ENCODE measurements around the gene S1PR3. TPM values are rescaled to one million over a fixed set of nuclear protein-coding genes. Genes with fewer than 3 reads are reported as not detected.
"Not testable (repeated sequence)": the region's sequence is repeated elsewhere in the genome, so short reads cannot be mapped to it uniquely, and the experiment has no call there.

Gene S1PR3
- polyA plus RNA-seq, result 10 to 100 TPM in 2 of 3 donors, 1 to 10 TPM in 1; 2.4 to 23.7 (median 16.3) TPM

DNA sequence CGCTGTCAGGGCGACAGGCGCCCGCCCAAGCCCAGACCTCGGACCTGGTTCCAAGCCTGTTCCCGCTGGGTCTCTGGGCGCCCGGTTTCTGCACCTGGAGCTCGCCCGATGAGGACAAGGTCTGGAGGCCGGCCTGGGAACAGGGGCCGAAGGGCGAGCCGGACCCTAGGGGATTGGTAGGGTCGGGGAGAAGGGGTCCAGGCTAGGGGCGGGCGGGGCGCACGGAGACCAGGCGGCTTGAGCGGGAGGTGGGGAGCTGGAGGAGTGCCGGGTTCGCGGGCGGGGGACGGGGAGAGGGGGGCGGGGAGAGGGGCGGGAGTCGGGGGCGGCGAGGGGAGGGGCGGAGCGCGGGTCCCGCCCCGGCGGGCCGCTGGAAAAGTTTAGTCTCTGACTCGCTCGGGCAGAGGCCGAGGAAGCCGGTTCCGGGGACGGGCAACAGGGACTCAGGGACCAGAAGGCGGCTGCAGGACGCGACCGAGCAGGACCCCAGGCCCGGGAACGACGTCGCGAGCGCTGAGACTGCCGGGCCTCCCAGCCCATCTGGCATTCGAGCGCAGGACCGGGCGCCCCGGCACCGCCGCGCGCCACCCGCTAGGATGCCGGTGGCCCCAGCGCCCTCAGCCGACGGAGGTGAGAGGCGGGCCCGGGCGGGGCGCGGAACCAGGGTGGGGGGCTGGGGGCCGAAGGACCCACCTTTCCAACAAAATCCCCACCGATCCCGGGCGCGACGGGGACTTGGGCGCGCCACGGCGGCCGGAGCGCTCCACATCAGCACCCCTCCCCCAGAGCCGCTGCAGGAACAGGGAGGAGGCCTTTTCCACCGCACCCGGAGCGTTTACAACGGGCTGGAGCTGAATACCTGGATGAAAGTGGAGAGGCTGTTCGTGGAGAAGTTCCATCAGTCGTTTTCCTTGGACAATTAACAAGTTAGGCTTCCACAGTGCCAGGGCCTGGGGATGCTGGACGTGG is at the start of gene S1PR3:
TSS of gene S1PR3 (plus strand) at position 403 of the 969 bp plus-strand sequence. CDS start 9,733 bp downstream, outside the sequence.
- WGBS, 3 donors, result 1 to 2% (median 1%) methylated on average over 67 to 89 of the region's 94 CpGs
- H3K27ac ChIP-seq (ENCODE audit: low read depth, low read length), result no peak within 1 kb of the TSS

DNA sequence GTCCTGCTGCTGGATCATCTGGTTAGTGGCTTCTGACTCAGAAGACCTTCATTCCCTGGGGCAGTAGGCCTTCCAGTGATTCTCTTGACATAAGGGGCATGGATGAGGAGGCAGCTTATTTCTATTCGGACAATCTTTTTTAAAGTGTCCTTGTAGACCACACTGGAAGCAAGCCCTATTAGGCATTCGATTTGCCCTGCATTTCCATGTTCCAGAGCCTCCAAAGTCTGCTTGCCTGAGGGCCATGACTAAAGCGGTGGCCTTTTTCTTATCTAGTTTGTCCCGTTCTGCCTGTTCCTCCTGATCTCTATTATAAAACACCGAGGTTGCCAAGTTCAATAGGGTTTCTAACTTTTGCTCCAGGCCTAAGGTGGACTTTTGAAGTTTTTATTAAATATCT is 49.7 kb upstream of the S1PR3 start:
- WGBS, 3 donors, result 47 to 85% (median 78%) methylated on average over 5 of the region's 5 CpGs
- not testable (repeated sequence) for H3K27ac ChIP-seq (ENCODE audit: low read depth, low read length)

DNA sequence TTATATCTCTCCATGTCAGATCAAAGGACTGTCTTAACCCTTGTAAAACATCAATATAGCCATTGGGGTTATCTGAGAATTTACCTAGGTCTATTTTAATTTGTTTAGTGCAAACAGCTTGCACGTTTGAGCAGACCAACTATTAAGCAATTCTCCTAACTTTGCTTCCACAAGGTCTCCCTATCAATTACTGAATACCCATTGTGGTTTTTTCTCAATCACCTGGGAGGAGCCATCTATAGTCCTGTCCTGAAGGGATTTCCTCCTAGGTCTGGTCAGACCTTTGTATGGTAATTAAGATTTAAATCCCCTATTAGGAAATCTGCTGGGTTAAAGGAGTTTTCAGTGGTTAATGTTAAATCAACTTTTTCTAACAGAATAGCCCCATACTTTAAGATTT is 48.9 kb upstream of the S1PR3 start:
- WGBS, 3 donors, result 20 to 50% (median 49%) methylated on average over 1 of the region's 1 CpG
- no peak overlapping the region for H3K27ac ChIP-seq (ENCODE audit: low read depth, low read length)

DNA sequence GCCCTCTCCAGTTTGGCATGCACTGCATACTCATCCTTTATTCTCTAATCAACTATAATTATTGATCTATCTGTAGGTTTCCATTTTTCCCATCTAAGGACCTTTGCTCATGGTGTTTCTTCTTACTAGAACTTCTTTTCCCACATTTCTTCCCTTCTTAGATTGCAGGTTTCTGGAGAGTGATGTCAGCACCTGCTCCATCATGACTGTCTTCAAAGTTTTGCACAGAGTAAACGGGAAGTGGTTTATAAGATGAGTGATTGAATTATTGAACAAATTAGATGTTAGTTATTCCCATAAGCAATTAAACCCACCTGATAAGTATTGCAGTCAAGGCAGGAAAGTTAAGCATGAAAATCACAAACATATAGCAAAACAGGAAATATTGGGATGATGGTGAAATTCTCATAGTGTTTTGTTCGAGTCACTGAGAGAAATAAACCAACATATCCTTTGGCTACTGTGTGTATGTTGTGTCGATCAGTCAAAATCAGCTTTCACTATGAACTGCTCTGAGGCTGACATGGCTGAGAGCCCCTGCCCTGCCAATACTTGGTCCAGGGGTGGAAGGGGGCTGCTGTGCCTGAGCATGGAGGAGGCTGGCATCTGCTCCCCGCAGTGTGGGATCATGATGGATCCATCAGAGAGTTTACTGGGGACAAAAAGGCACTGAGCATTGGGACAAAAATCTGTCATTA is 45.5 kb upstream of the S1PR3 start:
- no peak overlapping the region for H3K27ac ChIP-seq (ENCODE audit: low read depth, low read length)
- 60 to 78% (median 67%) methylated on average over 4 of the region's 4 CpGs for WGBS, 3 donors

DNA sequence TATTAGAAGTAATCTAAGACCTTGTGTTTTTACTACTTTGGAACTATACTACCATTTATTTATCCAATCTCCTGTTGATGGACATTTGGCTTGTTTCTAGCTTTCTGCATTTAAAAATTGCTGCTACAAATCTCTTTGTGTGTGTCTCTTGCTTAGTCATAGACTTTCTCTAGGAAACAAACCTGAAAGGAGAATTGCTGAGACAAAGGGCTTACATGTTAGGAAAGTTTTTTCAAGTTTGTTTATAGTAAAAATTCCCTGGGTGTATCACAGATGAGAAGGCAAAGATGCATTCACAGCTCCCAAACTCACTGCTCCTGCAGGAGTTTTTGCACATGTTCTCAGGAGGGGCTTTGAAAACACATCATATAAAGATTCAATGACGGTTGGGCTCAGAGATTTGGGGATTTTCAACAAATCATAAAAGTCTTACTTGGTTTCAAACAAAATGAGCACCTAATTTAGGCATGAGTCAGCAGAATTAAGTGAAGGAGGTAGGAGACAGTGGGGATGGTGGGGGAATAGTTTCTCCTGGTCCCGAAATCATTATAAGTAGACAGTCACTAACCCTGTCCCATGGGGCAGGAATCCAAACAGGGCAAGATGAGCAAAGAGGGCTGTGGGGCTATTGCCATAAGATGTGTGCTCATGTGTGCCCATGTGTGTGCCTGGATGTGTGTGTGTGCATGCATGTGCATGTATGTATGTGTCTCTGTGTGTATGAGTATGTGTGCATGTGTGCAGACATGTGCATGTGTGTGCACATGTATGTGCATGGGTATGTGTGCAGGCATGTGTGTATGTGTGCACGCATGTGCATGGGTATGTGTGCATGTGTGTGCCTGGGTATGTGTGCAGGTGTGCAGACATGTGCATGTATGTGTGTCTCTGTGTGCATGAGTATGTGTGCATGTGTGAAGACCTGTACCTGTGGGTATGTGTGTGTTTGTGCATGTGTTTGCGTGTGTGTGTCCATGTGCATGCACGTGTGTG is 43.4 kb upstream of the S1PR3 start:
- no peak overlapping the region for H3K27ac ChIP-seq (ENCODE audit: low read depth, low read length)
- WGBS, 3 donors, result 64 to 90% (median 74%) methylated on average over 5 of the region's 5 CpGs

DNA sequence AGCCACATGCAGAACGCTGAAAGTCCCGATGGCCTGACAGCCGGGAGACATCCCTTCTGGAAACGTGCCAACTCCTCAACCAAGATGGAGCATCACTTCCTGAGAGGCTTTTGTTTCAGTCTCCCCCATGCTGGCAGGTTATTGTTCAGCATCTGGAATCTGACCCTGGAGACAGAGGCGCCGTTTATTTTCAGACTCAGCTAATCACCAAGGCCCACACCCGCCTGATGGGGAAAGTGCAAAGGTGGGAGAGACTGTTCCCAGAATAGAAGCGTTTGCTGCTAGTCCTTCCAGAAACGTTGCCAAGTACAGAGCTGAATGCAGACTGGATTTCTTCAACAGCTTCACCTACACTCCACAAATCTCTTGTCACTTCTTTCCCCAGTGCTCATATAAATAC is 41.8 kb upstream of the S1PR3 start:
- whole genome bisulfite sequencing, 3 donors, result 16 to 27% (median 22%) methylated on average over 9 of the region's 9 CpGs
- H3K27ac ChIP-seq (ENCODE audit: low read depth, low read length), result no peak overlapping the region

DNA sequence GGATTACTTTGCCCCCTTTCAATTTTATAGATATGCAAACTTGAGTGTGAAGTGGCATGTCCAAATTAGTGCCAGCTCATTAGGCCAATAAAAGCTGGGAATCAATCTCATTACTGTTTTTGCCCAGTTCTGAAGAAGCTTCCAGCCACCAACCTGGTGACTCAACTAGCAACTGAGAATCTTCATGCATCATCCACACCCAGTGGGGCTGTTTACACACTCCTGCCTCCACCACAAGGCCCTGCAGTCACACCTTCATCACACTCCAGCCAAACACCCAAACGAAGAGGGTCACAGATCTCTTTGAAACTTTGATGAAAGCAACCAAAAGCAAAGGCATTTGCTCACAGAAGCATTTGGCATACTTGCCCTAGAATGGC is 41.3 kb upstream of the S1PR3 start:
- no peak overlapping the region for H3K27ac ChIP-seq (ENCODE audit: low read depth, low read length)
- 35 to 59% (median 45%) methylated on average over 1 of the region's 1 CpG for WGBS, 3 donors

DNA sequence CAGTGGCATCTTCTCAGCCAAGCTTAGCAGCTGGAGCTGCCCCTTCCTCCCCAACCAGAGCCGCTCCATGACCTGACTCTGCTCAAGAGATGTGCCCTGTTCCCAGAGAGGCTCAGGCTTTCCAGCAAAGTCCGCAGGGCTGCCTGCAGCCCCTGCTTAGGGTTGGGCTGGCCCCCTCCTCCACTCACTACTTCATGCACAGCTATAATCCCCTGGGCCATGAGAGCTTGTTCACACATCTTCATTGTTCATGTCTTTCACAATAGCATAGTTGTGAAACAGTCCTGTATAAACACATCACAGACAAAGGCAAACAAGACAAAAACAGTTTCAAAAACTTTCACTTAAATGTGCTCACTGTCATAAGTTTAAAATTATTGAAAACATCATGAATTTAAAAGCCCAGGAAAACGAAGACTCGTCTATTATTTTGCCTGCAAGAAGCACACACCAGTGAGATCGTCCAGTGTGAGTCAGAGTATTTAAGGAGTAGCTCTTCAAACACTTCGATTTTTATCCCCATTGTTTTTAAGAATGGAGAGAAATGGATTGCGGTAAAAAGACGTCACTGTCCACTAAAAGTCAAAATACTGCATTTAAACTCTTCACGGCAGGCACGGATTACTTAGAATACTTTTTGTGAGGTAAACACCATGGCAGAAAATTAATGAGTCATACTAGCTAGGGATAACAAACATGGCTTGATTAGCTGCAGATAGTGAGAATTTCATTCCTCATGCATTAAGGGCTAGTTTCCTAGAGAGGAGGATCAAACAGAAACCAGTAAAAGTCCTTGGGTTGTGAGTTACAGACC is 40.7 kb upstream of the S1PR3 start:
- no peak overlapping the region for H3K27ac ChIP-seq (ENCODE audit: low read depth, low read length)
- WGBS, 3 donors, result 55 to 69% (median 56%) methylated on average over 10 of the region's 10 CpGs

DNA sequence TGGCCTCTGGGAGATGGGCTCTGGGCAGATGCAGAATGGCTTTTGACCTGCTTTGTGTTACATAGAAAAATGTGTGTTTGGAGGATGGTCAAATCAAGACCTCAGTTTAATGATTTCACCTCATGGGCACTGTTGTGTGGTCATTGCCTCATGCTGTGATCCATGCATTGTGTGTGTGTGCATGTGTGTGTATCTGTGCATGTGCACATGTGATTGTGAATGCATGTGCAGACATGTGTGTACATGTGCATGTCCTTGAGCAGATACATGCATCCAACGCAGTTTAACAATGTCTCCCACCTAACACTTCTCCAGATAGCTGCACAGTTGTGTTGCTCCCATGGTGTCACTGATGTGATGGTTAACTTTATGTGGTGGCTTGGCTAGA is 40.1 kb upstream of the S1PR3 start:
- 43 to 97% (median 95%) methylated on average over 1 of the region's 1 CpG for WGBS, 3 donors
- H3K27ac ChIP-seq (ENCODE audit: low read depth, low read length), result no peak overlapping the region

DNA sequence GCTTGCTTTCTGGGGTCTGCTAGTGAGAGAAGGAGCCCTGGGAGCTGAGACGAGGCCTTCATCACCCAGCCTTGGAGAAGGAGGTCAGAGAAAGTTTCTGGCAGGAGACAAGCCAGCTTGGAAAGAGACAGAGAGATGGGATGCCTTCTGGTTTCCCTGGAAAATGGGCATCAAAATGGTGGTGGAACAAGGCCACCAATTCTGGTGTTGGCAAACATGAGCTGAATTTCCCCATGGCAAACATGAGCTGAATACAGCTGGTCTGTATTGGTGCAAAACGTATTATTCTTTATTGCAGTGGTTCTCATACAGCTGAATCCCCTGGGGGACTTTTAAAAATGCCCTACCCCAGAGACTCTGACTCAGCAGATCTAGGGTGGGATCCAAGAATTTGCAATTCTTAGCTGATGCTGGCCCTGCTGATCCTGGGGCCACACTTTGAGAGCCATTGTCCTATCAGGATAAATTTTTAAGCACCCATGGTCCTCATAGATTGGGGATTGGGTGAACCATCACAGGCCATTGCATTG is 39.1 kb upstream of the S1PR3 start:
- 80 to 100% (median 85%) methylated on average over 2 of the region's 2 CpGs for WGBS, 3 donors
- H3K27ac ChIP-seq (ENCODE audit: low read depth, low read length), result no peak overlapping the region

DNA sequence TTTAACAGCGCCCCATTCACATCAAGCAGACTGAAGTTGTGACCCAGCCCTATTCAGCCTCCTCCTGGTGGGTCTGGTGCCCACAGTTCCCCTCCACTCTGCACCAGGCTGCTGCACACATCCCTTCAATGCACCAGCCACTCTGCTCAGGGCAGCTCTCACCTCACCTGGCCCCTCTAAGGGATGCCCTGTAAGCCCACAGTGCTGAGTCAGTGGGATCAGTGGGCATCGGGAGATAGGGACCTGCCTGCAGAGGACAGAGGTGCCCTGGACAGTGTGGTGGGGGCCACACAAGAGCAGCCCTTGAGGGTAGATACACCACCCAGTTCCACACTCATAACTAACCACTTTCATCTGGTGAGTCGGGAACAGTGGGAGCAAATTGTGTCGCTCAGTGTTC is 38.3 kb upstream of the S1PR3 start:
- H3K27ac ChIP-seq (ENCODE audit: low read depth, low read length), result no peak overlapping the region
- 87 to 97% (median 93%) methylated on average over 4 of the region's 4 CpGs for WGBS, 3 donors

DNA sequence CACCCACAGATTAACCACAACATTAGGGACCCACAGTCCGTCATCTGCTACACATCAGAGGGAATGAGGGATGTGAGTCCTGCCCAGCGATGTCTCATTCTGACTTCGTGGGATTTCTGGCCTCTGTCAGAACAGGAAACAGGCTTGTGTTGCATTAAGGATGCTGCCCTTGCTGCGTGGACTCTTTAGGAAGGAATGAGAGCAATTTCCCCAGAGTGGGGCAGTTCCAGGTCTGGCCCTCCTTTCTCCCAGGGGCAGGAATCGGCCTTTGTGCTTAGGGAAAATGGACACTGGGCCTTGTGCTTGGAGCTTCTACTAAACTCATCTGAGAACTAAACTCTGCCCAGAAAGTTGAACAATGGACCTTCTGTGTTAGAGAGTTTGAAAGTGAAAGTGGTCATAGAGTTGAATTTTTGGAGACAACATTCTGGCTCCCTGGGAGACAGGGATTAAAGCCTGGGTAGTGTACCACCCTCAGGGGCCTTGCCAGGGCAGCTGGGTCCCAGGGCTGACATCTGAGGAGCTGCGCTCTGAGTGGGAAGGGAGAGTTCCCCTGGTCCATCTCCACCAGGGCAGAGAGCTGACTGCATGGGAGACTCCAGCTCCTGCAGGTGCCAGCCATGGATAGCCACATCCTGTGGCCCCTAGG is 37.8 kb upstream of the S1PR3 start:
- no peak overlapping the region for H3K27ac ChIP-seq (ENCODE audit: low read depth, low read length)
- WGBS, 3 donors, result 38 to 77% (median 48%) methylated on average over 6 of the region's 6 CpGs

DNA sequence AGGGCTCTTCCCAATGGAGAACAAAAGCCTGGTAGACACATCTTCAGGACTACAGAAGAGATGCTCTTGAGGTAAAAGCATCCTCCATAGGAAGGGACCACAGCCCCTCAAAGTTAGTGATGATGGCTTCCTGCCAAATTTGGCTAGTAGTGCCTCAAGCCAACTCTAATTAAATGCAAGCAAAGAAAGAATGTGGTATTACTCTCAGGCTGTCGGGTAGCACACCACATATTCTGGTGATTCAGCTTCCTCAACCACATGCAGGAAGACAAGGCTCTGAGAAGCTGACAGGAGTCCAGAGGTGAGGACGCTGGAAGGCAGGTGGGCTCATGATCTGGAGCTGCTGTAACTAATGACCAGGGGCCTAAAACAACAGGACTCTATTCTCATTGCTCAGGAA is 37.2 kb upstream of the S1PR3 start:
- no peak overlapping the region for H3K27ac ChIP-seq (ENCODE audit: low read depth, low read length)
- WGBS, 3 donors, result 75 to 79% (median 79%) methylated on average over 2 of the region's 2 CpGs

DNA sequence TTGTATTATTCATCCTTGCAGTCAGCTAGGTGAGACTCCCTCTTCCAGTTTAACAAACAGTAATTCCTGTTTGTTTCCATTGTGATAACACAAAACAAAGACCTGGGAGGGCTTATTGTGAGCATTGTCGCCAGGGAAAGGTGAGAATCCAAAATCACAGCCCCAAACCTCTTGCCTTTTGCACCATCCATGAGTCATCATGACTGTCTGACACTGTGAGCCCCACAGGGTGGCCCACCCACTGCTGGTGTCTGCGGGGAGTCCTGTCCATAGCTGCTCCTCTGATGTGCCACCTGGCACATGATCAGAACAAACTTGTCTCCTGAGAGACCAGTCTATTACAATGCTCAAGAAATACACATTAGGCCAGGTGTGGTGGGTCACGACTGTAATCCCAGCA is 33.7 kb upstream of the S1PR3 start:
- 70 to 84% (median 75%) methylated on average over 3 of the region's 3 CpGs for WGBS, 3 donors

DNA sequence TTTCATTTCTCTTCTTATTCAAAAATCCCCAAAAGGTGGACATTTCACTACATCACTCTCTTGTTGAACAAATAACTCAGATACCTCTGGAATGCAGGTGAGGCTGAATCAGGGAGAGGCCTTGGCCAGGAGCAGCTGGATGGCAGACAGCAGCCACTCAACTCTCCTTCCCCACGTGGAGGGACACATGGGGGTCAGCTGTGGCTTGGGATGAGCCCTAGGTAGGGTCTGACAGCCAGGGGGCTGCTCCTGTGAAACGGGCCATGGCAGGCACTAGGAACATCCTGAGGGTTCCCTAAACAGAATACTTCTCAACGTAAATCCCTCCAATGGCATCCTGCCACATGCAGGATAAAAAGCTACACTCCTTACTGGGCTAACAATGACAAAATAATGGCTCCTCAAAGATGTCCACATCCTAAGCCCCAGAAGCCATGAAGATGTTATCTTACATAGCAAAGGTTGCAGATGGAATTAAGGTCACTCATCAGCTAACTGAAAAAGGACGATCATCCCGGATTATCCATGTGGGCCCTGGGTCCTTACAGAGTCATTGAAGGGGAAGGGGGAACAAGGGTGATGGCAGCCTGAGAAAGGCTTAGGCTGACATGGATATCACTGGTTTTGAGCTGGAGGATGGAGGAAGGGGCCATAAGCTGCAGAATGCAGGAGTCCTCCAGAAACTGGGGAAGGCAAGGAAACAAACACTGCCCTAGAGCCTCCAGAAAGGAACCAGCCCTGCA is 31.4 kb upstream of the S1PR3 start:
- H3K27ac ChIP-seq (ENCODE audit: low read depth, low read length), result no peak overlapping the region
- WGBS, 3 donors, result 84 to 91% (median 87%) methylated on average over 5 of the region's 5 CpGs

More for the DNA sequence above, 33.7 kb upstream of the S1PR3 start:
- H3K27ac ChIP-seq (ENCODE audit: low read depth, low read length), result no peak overlapping the region

DNA sequence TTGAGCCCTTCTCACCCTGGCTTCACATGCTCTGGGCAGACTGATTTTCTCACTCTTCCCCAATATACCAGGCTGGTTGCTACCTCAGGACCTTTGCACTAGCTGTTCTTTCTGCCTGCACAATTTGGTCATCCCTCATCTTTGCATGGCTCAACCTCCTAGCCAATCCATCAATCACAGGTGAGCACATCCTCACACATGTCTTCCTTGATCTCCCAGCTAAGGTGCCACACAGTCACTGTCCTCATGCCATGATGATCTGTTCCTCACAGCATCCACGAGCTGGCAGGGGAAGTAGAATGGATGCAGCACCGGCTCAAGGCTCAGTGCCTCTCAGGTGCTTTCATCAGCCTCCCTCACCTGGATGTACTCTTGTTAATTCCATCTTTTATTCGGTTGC is 30.6 kb upstream of the S1PR3 start:
- WGBS, 3 donors, result 73 to 83% (median 76%) methylated on average over 3 of the region's 3 CpGs
- no peak overlapping the region for H3K27ac ChIP-seq (ENCODE audit: low read depth, low read length)

All from adipose tissue (tissue), 3 donors.